WTC11 (cell line): ENCODE data around the gene BCAS3. TPM values are rescaled to one million over a fixed set of nuclear protein-coding genes. Genes with fewer than 3 reads are reported as not detected.

Source experiments
- ATAC-seq: fragments of 200-7000 bp; cut with Tn5 transposase; 2 replicates; pipeline ENCODE4 v1.10.0; 2021; ENCODE audit warnings: mild to moderate bottlenecking, moderate library complexity
- CTCF ChIA-PET: fragments of 300-600 bp; sonication (Branson Sonifier 250); formaldehyde crosslinking; loops from one replicate; lab custom pipeline; 2021; ENCODE audit warnings: antibody characterized with exemption; lab: Charles Lee
- POLR2A ChIA-PET: fragments of 350-600 bp; sonication (Branson Sonifier 250); formaldehyde crosslinking; loops from one replicate; lab custom pipeline; 2021; ENCODE audit warnings: antibody characterized with exemption; lab: Charles Lee
- DNase-seq: peaks from one replicate; pipeline ENCODE4 v3.0.0; 2021; ENCODE audit warnings: low spot score
- H3K27ac Mint-ChIP-seq: 2 replicates; pipeline ENCODE4 v1.8.0; 2021; ENCODE audit warnings: mixed read lengths
- H3K27me3 Mint-ChIP-seq: 2 replicates; pipeline ENCODE4 v1.8.0; 2021; ENCODE audit warnings: low read depth, mild to moderate bottlenecking, moderate library complexity, mixed read lengths
- H3K36me3 Mint-ChIP-seq: 2 replicates; pipeline ENCODE4 v1.8.0; 2021; ENCODE audit warnings: mixed read lengths
- H3K4me1 Mint-ChIP-seq: 2 replicates; pipeline ENCODE4 v1.8.0; 2022; ENCODE audit warnings: mixed read lengths
- H3K4me3 Mint-ChIP-seq: 2 replicates; pipeline ENCODE4 v1.8.0; 2021; ENCODE audit warnings: mild to moderate bottlenecking, moderate library complexity, mixed read lengths
- H3K9me3 Mint-ChIP-seq: 2 replicates; pipeline ENCODE4 v1.8.0; 2021; ENCODE audit warnings: mixed read lengths
- ARID4B ChIP-seq: sonication (generic); formaldehyde crosslinking; IDR thresholded peaks from 2 replicates; pipeline ENCODE4 v1.8.0; 2023; ENCODE audit warnings: missing genetic modification reagents, mild to moderate bottlenecking, borderline replicate concordance
- CTCF ChIP-seq: fragments of 200-600 bp; IDR thresholded peaks from 2 replicates; pipeline ENCODE4 v1.8.0; 2022; ENCODE audit warnings: antibody characterized with exemption
- EMX1 ChIP-seq: fragments of 250-450 bp; sonication (Bioruptor Pico); IDR thresholded peaks from 2 replicates; pipeline ENCODE4 v1.8.0; 2021; ENCODE audit warnings: mild to moderate bottlenecking
- ESRRA ChIP-seq: sonication (generic); formaldehyde crosslinking; IDR thresholded peaks from 2 replicates; pipeline ENCODE4 v1.8.1; 2022; ENCODE audit warnings: mild to moderate bottlenecking, missing genetic modification reagents, borderline replicate concordance
- FOXJ3 ChIP-seq: sonication (generic); formaldehyde crosslinking; IDR thresholded peaks from 2 replicates; pipeline ENCODE4 v1.9.0; 2021; ENCODE audit warnings: missing genetic modification reagents, mild to moderate bottlenecking, borderline replicate concordance
- MXD4 ChIP-seq: fragments of 250-450 bp; sonication (Bioruptor Pico); IDR thresholded peaks from 2 replicates; pipeline ENCODE4 v1.8.0; 2021; ENCODE audit warnings: mild to moderate bottlenecking, moderate library complexity, borderline replicate concordance
- NFYB ChIP-seq: sonication (generic); formaldehyde crosslinking; conservative IDR thresholded peaks from 2 replicates; pipeline ENCODE4 v1.8.0; 2022; ENCODE audit warnings: low read depth, missing genetic modification reagents
- OVOL2 ChIP-seq: fragments of 250-450 bp; sonication (Bioruptor Pico); IDR thresholded peaks from 2 replicates; pipeline ENCODE4 v1.9.0; 2021; ENCODE audit warnings: mild to moderate bottlenecking, borderline replicate concordance
- PREB ChIP-seq: sonication (generic); formaldehyde crosslinking; IDR thresholded peaks from 2 replicates; pipeline ENCODE4 v1.8.1; 2022; ENCODE audit warnings: mild to moderate bottlenecking, missing genetic modification reagents, moderate library complexity, borderline replicate concordance
- PRRX2 ChIP-seq: fragments of 250-450 bp; sonication (Bioruptor Pico); IDR thresholded peaks from 2 replicates; pipeline ENCODE4 v1.8.0; 2021; ENCODE audit warnings: mild to moderate bottlenecking
- STAT6 ChIP-seq: sonication (generic); formaldehyde crosslinking; conservative IDR thresholded peaks from 2 replicates; pipeline ENCODE4 v1.8.1; 2023; ENCODE audit warnings: mild to moderate bottlenecking, low read depth, missing genetic modification reagents, moderate library complexity
- ZNF416 ChIP-seq: fragments of 250-450 bp; sonication (Bioruptor Pico); IDR thresholded peaks from 2 replicates; pipeline ENCODE4 v1.9.0; 2021; ENCODE audit warnings: mild to moderate bottlenecking, inconsistent platforms
- total RNA-seq: library from RNA; stranded (reverse); gene quantifications from 3 replicates; pipeline ENCODE4 v1.2.3, GENCODE V29; 2021
- TF ChIP-seq, protein P1 (sequence below): sonication (generic); formaldehyde crosslinking; IDR thresholded peaks from 2 replicates; pipeline ENCODE4 v1.8.1; 2023; ENCODE audit warnings: mild to moderate bottlenecking, missing genetic modification reagents, moderate library complexity
- TF ChIP-seq, protein P2 (sequence below): fragments of 250-450 bp; sonication (Bioruptor Pico); IDR thresholded peaks from 2 replicates; pipeline ENCODE4 v1.9.0; 2021; ENCODE audit warnings: mild to moderate bottlenecking, borderline replicate concordance
- TF ChIP-seq, protein P3 (sequence below): sonication (generic); formaldehyde crosslinking; IDR thresholded peaks from 2 replicates; pipeline ENCODE4 v1.8.1; 2023; ENCODE audit warnings: mild to moderate bottlenecking, moderate library complexity, missing genetic modification reagents

The BCAS3 gene
- total RNA-seq, 1 experiment from 2014 or later: 15.5 TPM

- H3K27ac Mint-ChIP-seq: no peak overlapping the region
- DNase-seq: no peak
- no peak overlapping the region for H3K4me3 Mint-ChIP-seq
These were observed 312.2 kb downstream of the BCAS3 start for GRCh38 chr17:60989846-60990245.

GRCh38 chr17:60993497-60993896 lies 315.8 kb downstream of the BCAS3 start:
- ChIA-PET POLR2A (no interaction called here), CTCF (no interaction called here)
- H3K4me1 Mint-ChIP-seq: no peaks in the 10 kb centered on the region
- H3K27ac Mint-ChIP-seq: no peak overlapping the region
- DNase-seq (no peak), ATAC-seq (no peak)
- no peaks in the 10 kb centered on the region for H3K27me3 Mint-ChIP-seq
- H3K9me3 Mint-ChIP-seq: no peaks in the 10 kb centered on the region
- no peaks in the 10 kb centered on the region for H3K36me3 Mint-ChIP-seq
- H3K4me3 Mint-ChIP-seq: no peak overlapping the region
- no peak for TF ChIP-seq ARID4B (CRISPR knock-in tag)
- TF ChIP-seq ESRRA (CRISPR knock-in tag): no peak
- TF ChIP-seq CTCF: no peak
- TF ChIP-seq STAT6 (CRISPR knock-in tag): no peak
- TF ChIP-seq NFYB (CRISPR knock-in tag): no peak
- TF ChIP-seq, protein P1, sequence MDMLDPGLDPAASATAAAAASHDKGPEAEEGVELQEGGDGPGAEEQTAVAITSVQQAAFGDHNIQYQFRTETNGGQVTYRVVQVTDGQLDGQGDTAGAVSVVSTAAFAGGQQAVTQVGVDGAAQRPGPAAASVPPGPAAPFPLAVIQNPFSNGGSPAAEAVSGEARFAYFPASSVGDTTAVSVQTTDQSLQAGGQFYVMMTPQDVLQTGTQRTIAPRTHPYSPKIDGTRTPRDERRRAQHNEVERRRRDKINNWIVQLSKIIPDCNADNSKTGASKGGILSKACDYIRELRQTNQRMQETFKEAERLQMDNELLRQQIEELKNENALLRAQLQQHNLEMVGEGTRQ (CRISPR knock-in tag): no peak
- TF ChIP-seq, protein P2, sequence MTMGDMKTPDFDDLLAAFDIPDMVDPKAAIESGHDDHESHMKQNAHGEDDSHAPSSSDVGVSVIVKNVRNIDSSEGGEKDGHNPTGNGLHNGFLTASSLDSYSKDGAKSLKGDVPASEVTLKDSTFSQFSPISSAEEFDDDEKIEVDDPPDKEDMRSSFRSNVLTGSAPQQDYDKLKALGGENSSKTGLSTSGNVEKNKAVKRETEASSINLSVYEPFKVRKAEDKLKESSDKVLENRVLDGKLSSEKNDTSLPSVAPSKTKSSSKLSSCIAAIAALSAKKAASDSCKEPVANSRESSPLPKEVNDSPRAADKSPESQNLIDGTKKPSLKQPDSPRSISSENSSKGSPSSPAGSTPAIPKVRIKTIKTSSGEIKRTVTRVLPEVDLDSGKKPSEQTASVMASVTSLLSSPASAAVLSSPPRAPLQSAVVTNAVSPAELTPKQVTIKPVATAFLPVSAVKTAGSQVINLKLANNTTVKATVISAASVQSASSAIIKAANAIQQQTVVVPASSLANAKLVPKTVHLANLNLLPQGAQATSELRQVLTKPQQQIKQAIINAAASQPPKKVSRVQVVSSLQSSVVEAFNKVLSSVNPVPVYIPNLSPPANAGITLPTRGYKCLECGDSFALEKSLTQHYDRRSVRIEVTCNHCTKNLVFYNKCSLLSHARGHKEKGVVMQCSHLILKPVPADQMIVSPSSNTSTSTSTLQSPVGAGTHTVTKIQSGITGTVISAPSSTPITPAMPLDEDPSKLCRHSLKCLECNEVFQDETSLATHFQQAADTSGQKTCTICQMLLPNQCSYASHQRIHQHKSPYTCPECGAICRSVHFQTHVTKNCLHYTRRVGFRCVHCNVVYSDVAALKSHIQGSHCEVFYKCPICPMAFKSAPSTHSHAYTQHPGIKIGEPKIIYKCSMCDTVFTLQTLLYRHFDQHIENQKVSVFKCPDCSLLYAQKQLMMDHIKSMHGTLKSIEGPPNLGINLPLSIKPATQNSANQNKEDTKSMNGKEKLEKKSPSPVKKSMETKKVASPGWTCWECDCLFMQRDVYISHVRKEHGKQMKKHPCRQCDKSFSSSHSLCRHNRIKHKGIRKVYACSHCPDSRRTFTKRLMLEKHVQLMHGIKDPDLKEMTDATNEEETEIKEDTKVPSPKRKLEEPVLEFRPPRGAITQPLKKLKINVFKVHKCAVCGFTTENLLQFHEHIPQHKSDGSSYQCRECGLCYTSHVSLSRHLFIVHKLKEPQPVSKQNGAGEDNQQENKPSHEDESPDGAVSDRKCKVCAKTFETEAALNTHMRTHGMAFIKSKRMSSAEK (CRISPR knock-in tag): no peak
- TF ChIP-seq EMX1: no peak
- TF ChIP-seq FOXJ3 (CRISPR knock-in tag): no peak
- no peak for TF ChIP-seq MXD4
- no peak for TF ChIP-seq ZNF416 (CRISPR knock-in tag)
- no peak for TF ChIP-seq PREB (CRISPR knock-in tag)
- TF ChIP-seq PRRX2 (CRISPR knock-in tag): no peak

More at GRCh38 chr17:60989846-60990245, 312.2 kb downstream of the BCAS3 start:
- TF ChIP-seq, protein P3, sequence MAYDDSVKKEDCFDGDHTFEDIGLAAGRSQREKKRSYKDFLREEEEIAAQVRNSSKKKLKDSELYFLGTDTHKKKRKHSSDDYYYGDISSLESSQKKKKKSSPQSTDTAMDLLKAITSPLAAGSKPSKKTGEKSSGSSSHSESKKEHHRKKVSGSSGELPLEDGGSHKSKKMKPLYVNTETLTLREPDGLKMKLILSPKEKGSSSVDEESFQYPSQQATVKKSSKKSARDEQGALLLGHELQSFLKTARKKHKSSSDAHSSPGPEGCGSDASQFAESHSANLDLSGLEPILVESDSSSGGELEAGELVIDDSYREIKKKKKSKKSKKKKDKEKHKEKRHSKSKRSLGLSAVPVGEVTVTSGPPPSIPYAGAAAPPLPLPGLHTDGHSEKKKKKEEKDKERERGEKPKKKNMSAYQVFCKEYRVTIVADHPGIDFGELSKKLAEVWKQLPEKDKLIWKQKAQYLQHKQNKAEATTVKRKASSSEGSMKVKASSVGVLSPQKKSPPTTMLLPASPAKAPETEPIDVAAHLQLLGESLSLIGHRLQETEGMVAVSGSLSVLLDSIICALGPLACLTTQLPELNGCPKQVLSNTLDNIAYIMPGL (CRISPR knock-in tag): no peak
- no peak for TF ChIP-seq OVOL2 (CRISPR knock-in tag)
- Mint-ChIP-seq H3K4me1 (no peaks in the 10 kb centered on the region), H3K27me3 (no peaks in the 10 kb centered on the region), H3K36me3 (no peaks in the 10 kb centered on the region), H3K9me3 (0 out of 2 replicates have a peak, but pooled peaks cover 6% of the 10 kb centered on the region)
- ChIA-PET CTCF (interaction anchor here (0.7 kb wide), 1 partner anchor 139 kb away, joined by 3 read pairs; no protein-coding TSS in a partner anchor), POLR2A (no interaction called here)
- ATAC-seq: no peak
